Breast epithelium (tissue), 3 donors: ENCODE results near the gene ILDR2.

Experiments
- POLR2A ChIP-seq: fragments of 450-650 bp; IDR thresholded peaks from one replicate; pipeline ENCODE4 v1.6.1; 2016; ENCODE audit warnings: antibody characterized with exemption, mild to moderate bottlenecking, moderate library complexity
- POLR2AphosphoS5 ChIP-seq, 3 donors: sonication (generic); formaldehyde crosslinking; IDR thresholded peaks; one replicate each; pipeline ENCODE4 v1.6.1; 2017; ENCODE audit warnings: antibody characterized with exemption in 3 of 3
- TF ChIP-seq, protein P1 (sequence below), 3 donors: fragments of 450-650 bp; IDR thresholded peaks; one replicate each; pipeline ENCODE4 v1.5.1; 2016 to 2017; ENCODE audit warnings: antibody characterized with exemption in 3 of 3, mild to moderate bottlenecking in 3 of 3, moderate library complexity in 3 of 3

DNA sequence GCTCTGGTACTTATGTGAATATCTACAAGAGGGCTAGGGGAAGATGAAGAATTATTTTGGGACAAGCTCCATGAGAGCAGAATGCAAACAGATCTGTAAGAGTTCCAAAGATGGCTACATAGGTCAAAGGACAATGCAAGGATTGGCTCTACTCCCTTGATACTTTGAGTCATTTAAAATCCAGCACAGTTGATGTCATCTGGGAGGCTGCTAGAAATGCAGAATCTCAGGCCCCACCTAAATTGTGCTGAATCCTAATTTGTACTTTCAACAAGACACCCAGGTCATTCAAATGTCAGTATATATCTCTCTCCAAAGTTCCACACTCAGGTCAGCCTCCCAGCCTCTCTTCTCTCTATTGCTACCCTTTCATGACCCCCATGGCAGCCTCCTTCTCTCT lies 75.6 kb downstream of the ILDR2 start:
- TF ChIP-seq, protein P1, sequence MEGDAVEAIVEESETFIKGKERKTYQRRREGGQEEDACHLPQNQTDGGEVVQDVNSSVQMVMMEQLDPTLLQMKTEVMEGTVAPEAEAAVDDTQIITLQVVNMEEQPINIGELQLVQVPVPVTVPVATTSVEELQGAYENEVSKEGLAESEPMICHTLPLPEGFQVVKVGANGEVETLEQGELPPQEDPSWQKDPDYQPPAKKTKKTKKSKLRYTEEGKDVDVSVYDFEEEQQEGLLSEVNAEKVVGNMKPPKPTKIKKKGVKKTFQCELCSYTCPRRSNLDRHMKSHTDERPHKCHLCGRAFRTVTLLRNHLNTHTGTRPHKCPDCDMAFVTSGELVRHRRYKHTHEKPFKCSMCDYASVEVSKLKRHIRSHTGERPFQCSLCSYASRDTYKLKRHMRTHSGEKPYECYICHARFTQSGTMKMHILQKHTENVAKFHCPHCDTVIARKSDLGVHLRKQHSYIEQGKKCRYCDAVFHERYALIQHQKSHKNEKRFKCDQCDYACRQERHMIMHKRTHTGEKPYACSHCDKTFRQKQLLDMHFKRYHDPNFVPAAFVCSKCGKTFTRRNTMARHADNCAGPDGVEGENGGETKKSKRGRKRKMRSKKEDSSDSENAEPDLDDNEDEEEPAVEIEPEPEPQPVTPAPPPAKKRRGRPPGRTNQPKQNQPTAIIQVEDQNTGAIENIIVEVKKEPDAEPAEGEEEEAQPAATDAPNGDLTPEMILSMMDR (IDR thresholded peaks at IDR 0.05) = no peak
- no peak for TF ChIP-seq POLR2AphosphoS5 (IDR thresholded peaks at IDR 0.05)
- TF ChIP-seq POLR2A = no peak
